B cell (primary cell): ENCODE results near the gene IFT43. TPM values are rescaled to one million over a fixed set of nuclear protein-coding genes. Genes with fewer than 3 reads are reported as not detected.

ENCODE experiments used
- ATAC-seq: fragments of 200-7000 bp; cut with Tn5 transposase; one replicate; pipeline ENCODE4 v1.10.0; 2021; ENCODE audit warnings: low read depth, mild to moderate bottlenecking, moderate number of reproducible peaks, moderate library complexity
- CTCF ChIA-PET: fragments of 350-600 bp; sonication (Branson Sonifier 250); formaldehyde crosslinking; loops from one replicate; lab custom pipeline; 2021; ENCODE audit warnings: antibody characterized with exemption, inconsistent platforms; lab: Charles Lee
- POLR2A ChIA-PET: fragments of 350-600 bp; sonication (Branson Sonifier 250); formaldehyde crosslinking; loops from one replicate; lab custom pipeline; 2021; ENCODE audit warnings: antibody characterized with exemption; lab: Charles Lee
- DNase-seq: peaks from one replicate; pipeline ENCODE4 v3.0.0; 2013
- H2AFZ ChIP-seq: 2 replicates; pipeline ENCODE4 v1.6.1; 2012; ENCODE audit warnings: mild to moderate bottlenecking, low read depth, low read length; ENCODE audit not compliant: insufficient read depth, poor library complexity, severe bottlenecking
- H3K27ac ChIP-seq, 2 donors: 1 replicate in 1 of 2; 2 replicates in 1 of 2; pipeline ENCODE4 v1.5.1; 2012 to 2013; ENCODE audit warnings: low read length in 2 of 2, mild to moderate bottlenecking in 2 of 2, moderate library complexity in 1 of 2
- H3K27me3 ChIP-seq, 4 experiments: fragments of 200-600 bp in 1 of 4; sonication (generic) in 1 of 4; replicated peaks in 1 of 4; 1 replicate in 2 of 4; 2 replicates in 2 of 4; pipeline versions ENCODE4 v1.6.1 to v1.7.0; 2013 to 2016; ENCODE audit warnings: low read length in 3 of 4, mild to moderate bottlenecking in 2 of 4, mixed read lengths in 1 of 4, moderate library complexity in 1 of 4; ENCODE audit not compliant: insufficient read depth in 4 of 4, control insufficient read depth in 3 of 4; ENCODE audit errors: control extremely low read depth in 1 of 4
- H3K36me3 ChIP-seq, 2 experiments: replicated peaks in 1 of 2; 1 replicate in 1 of 2; 2 replicates in 1 of 2; pipeline versions ENCODE4 v1.6.1 to v1.7.1; 2013; ENCODE audit warnings: low read length in 1 of 2; ENCODE audit not compliant: insufficient read depth in 2 of 2, control insufficient read depth in 1 of 2; ENCODE audit errors: control extremely low read depth in 1 of 2, extremely low read depth in 1 of 2
- H3K4me1 ChIP-seq, 2 donors: fragments of 200-600 bp in 1 of 2; sonication (generic) in 1 of 2; 1 replicate in 1 of 2; 2 replicates in 1 of 2; pipeline versions ENCODE4 v1.5.1 to v1.6.1; 2013 to 2017; ENCODE audit warnings: low read length in 2 of 2; ENCODE audit not compliant: control insufficient read depth in 2 of 2, insufficient read depth in 2 of 2
- H3K4me2 ChIP-seq: replicated peaks from 2 replicates; pipeline ENCODE3; 2012; ENCODE audit warnings: mild to moderate bottlenecking, low read depth, low read length; ENCODE audit not compliant: poor library complexity, severe bottlenecking
- H3K4me3 ChIP-seq, 5 experiments: fragments of 200-600 bp in 1 of 5; sonication (generic) in 1 of 5; 1 replicate in 3 of 5; 2 replicates in 2 of 5; pipeline versions ENCODE4 v1.5.1 to v1.7.0; 2011 to 2016; ENCODE audit warnings: low read length in 4 of 5, mild to moderate bottlenecking in 4 of 5, low read depth in 2 of 5, control low read depth in 1 of 5, moderate library complexity in 1 of 5; ENCODE audit not compliant: insufficient read depth in 1 of 5; ENCODE audit errors: control extremely low read depth in 1 of 5, extremely low read depth in 1 of 5
- H3K79me2 ChIP-seq: fragments of 200-600 bp; sonication (generic); one replicate; pipeline ENCODE4 v1.6.0; 2016; ENCODE audit warnings: low read length; ENCODE audit not compliant: control insufficient read depth, insufficient read depth
- H3K9ac ChIP-seq: fragments of 200-600 bp; sonication (generic); 2 replicates; pipeline ENCODE4 v1.6.1; 2017; ENCODE audit warnings: mild to moderate bottlenecking, low read length, moderate library complexity
- H3K9me3 ChIP-seq, 3 donors: one replicate each; pipeline versions ENCODE4 v1.6.1 to v1.7.1; 2013; ENCODE audit warnings: low read length in 2 of 3; ENCODE audit not compliant: control insufficient read depth in 2 of 3, insufficient read depth in 1 of 3; ENCODE audit errors: control extremely low read depth in 1 of 3
- H4K20me1 ChIP-seq: 2 replicates; pipeline ENCODE4 v1.6.0; 2012; ENCODE audit warnings: mild to moderate bottlenecking, low read length; ENCODE audit not compliant: insufficient read depth, control insufficient read depth, poor library complexity, severe bottlenecking
- H3K27ac Mint-ChIP-seq: one replicate; pipeline ENCODE4 v1.8.0; 2021; ENCODE audit warnings: mixed read lengths
- H3K27me3 Mint-ChIP-seq: one replicate; pipeline ENCODE4 v1.8.0; 2021; ENCODE audit warnings: mixed read lengths
- H3K4me1 Mint-ChIP-seq: one replicate; pipeline ENCODE4 v1.8.0; 2021; ENCODE audit warnings: mixed read lengths
- H3K4me3 Mint-ChIP-seq: one replicate; pipeline ENCODE4 v1.8.0; 2021; ENCODE audit warnings: mixed read lengths
- H3K9me3 Mint-ChIP-seq: one replicate; pipeline ENCODE4 v1.8.0; 2022; ENCODE audit warnings: mixed read lengths; ENCODE audit not compliant: insufficient read depth
- EZH2 ChIP-seq: IDR thresholded peaks from 2 replicates; pipeline ENCODE4 v1.6.1; 2012; ENCODE audit warnings: borderline replicate concordance, low read depth, mild to moderate bottlenecking, moderate library complexity, low read length; ENCODE audit not compliant: insufficient read depth, poor library complexity, severe bottlenecking
- WGBS: methylation state at CpG from one replicate; pipeline ENCODE4 v1.1.5; 2013; ENCODE audit warnings: missing lambda C conversion rate; ENCODE audit not compliant: insufficient coverage; 5-methylcytosine and 5-hydroxymethylcytosine counted together
- intact Hi-C: fragments of 100-400 bp; cut with micrococcal nuclease; formaldehyde crosslinking; loops from one replicate; pipeline ENCODE4 v1.10.0; 2022
- polyA plus RNA-seq: library from polyadenylated mRNA; depleted of rRNA; stranded (reverse); fragments of >200 nt; gene quantifications from 2 replicates; pipeline ENCODE4 v1.2.3, GENCODE V29; 2012
- total RNA-seq, 2 donors: library from RNA; stranded (reverse); fragments of 120-200 nt in 1 of 2; gene quantifications; 1 replicate in 1 of 2; 2 replicates in 1 of 2; pipeline versions ENCODE4 v1.2.3 to v1.2.4, GENCODE V29; 2013 to 2022
- TF ChIP-seq, protein P1 (sequence below): fragments of 200-600 bp; IDR thresholded peaks from one replicate; pipeline ENCODE4 v1.8.0; 2022; ENCODE audit warnings: antibody characterized with exemption, mild to moderate bottlenecking

IFT43 gene
- total and polyA plus RNA-seq, 2 donors (not counting 1 experiment from before 2014, with no cell fraction given), result 14.7 to 21.5 TPM

DNA sequence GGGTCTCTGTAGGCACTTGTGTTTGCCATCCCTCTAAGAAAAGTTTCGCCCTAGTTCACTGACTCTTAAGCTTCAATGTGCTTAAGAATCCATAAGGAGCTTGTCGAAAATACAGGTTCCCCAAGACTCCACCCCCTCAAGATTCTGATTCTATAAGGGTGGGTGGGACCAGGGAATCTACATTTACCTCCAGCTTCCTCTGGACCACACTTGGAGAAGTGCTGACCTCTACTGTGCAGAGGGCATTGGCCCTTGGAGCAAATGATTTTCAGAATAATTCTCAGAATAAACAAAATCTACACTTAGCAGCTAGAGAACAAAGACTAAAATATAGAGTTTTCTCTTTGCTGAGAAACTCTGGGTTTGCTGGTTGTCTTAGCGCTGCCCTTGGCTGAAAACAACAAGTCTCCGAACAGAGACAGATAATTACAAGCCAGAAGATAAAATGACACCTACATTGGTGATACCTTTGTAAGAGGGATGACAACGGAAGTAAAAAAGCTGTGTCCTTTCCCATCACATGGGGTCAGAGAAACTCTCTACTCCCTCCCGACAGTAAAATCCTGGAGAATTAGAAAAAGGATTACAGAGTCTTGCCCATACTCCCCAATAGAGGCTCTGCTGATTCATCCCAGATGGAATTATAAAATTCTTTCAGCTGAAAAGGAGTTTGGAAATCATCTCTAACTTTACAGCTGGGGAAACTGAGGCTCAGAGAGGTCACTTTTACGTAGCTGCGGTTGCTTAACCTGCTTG is 8.6 kb upstream of the IFT43 start:
- intact Hi-C loops, result no loop called here
- Histone ChIP-seq H3K4me3 (no peak overlapping the region), H3K9me3 (no peaks in the 10 kb centered on the region), H3K4me1 (peaks cover 37 to 51% of the 10 kb centered on the region in 2 donors), H3K79me2 (peaks cover 4% of the 10 kb centered on the region), H3K27ac (no peak overlapping the region), H3K36me3 (no peaks in the 10 kb centered on the region), H3K4me2 (peak overlapping the region; percentile 10), H4K20me1 (no peaks in the 10 kb centered on the region), H3K9ac (no peak overlapping the region), H3K27me3 (no peaks in the 10 kb centered on the region), H2AFZ (peak overlapping the region; percentile 25)
- Mint-ChIP-seq H3K4me1 (peaks cover 63% of the 10 kb centered on the region), H3K27ac (peak overlapping the region; percentile 66), H3K9me3 (no peaks in the 10 kb centered on the region), H3K4me3 (no peak overlapping the region), H3K27me3 (no peaks in the 10 kb centered on the region)
- CTCF ChIA-PET, result interaction anchor here (4.7 to 15.2 kb wide), 3 partner anchors 16 to 266 kb away, joined by 27 to 376 read pairs (median 197); no protein-coding TSS in a partner anchor
- ATAC-seq (no peak), DNase-seq (no peak)
- WGBS, result no CpG with 5 or more reads among the region's 8 CpGs
- TF ChIP-seq, protein P1, sequence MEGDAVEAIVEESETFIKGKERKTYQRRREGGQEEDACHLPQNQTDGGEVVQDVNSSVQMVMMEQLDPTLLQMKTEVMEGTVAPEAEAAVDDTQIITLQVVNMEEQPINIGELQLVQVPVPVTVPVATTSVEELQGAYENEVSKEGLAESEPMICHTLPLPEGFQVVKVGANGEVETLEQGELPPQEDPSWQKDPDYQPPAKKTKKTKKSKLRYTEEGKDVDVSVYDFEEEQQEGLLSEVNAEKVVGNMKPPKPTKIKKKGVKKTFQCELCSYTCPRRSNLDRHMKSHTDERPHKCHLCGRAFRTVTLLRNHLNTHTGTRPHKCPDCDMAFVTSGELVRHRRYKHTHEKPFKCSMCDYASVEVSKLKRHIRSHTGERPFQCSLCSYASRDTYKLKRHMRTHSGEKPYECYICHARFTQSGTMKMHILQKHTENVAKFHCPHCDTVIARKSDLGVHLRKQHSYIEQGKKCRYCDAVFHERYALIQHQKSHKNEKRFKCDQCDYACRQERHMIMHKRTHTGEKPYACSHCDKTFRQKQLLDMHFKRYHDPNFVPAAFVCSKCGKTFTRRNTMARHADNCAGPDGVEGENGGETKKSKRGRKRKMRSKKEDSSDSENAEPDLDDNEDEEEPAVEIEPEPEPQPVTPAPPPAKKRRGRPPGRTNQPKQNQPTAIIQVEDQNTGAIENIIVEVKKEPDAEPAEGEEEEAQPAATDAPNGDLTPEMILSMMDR, result no peak
- TF ChIP-seq EZH2, result no peak
- POLR2A ChIA-PET, result interaction anchor here (1.1 kb wide), 1 partner anchor 9 kb away, joined by 3 read pairs; the partner anchor contains the start of gene IFT43

DNA sequence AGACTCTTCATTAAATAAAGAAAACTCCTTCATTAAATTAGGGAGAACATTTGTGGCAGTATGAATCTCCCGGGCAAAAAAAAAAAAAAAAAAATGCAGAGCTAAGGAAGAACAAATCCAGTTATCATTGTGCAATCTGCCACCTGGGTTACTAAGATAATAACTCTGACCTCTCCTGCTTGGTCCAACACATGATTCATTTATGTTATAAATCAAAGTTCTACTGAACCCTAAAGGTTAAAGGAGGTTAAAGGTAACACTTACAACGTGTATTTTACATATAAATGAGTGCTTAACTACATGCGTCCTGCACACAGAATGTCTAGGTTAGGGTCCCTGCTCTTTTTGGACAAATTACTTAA is 8.0 kb upstream of the IFT43 start:
- H3K4me2 ChIP-seq, result peak overlapping the region; percentile 60
- ChIA-PET CTCF (interaction anchor here (4.7 to 15.2 kb wide), 3 partner anchors 17 to 267 kb away, joined by 27 to 376 read pairs (median 197); no protein-coding TSS in a partner anchor), POLR2A (interaction anchor here (1.1 kb wide), 1 partner anchor 8 kb away, joined by 3 read pairs; the partner anchor contains the start of gene IFT43)
- no peaks in the 10 kb centered on the region for H3K36me3 ChIP-seq
- TF ChIP-seq, protein P1, result no peak
- no peak for TF ChIP-seq EZH2
- H3K9me3 Mint-ChIP-seq, result no peaks in the 10 kb centered on the region
- ATAC-seq (no peak), DNase-seq (no peak)
- peak overlapping the region; percentile 34 for H3K4me3 Mint-ChIP-seq
- H3K27me3 Mint-ChIP-seq, result no peaks in the 10 kb centered on the region
- no peak overlapping the region for H3K9ac ChIP-seq
- H3K4me3 ChIP-seq, result peak overlapping the region in 1 of 5 experiments; percentile 27
- H3K9me3 ChIP-seq, result no peaks in the 10 kb centered on the region
- H3K4me1 ChIP-seq, result peaks cover 37 to 52% of the 10 kb centered on the region in 2 donors
- intact Hi-C loops, result no loop called here
- peak overlapping the region in 1 of 2 donors; percentile 18 for H3K27ac ChIP-seq
- H3K27ac Mint-ChIP-seq, result peak overlapping the region; percentile 89
- peaks cover 4% of the 10 kb centered on the region for H3K79me2 ChIP-seq
- H3K4me1 Mint-ChIP-seq, result peaks cover 63% of the 10 kb centered on the region
- peak overlapping the region; percentile 68 for H2AFZ ChIP-seq
- H3K27me3 ChIP-seq, result no peaks in the 10 kb centered on the region
- no CpG with 5 or more reads among the region's 3 CpGs for WGBS
- H4K20me1 ChIP-seq, result no peaks in the 10 kb centered on the region
